Inflammatory macrophage treated with lipopolysaccharide for 4 hours (primary cell): ENCODE results near the gene RFFL.

Source experiments
- DNase-seq: peaks from one replicate; pipeline ENCODE4 v3.0.0-alpha.2; 2020

The RFFL gene

GRCh38 chr17:35080536-35080935, 17.0 kb upstream of the RFFL start:
- DNase-seq: peak; percentile 45

GRCh38 chr17:35079547-35080423, 16.3 kb upstream of the RFFL start:
- DNase-seq: peak; percentile 76

- DNase-seq: no peak
These were observed 13.4 kb upstream of the RFFL start for GRCh38 chr17:35076874-35077273.

GRCh38 chr17:35074711-35075707, 11.5 kb upstream of the RFFL start:
- peak; percentile 37 for DNase-seq

- no peak for DNase-seq
These were observed 10.6 kb upstream of the RFFL start for GRCh38 chr17:35073991-35074627.

- DNase-seq: peak; percentile 27
These were observed 9.8 kb upstream of the RFFL start for GRCh38 chr17:35073183-35073790.

GRCh38 chr17:35069311-35069710, 5.8 kb upstream of the RFFL start:
- DNase-seq: peak; percentile 76

GRCh38 chr17:35068249-35068648, 4.7 kb upstream of the RFFL start:
- DNase-seq: no peak

- no peak for DNase-seq
These were observed 2.4 kb upstream of the RFFL start for GRCh38 chr17:35065880-35066279.

GRCh38 chr17:35064516-35065215, 1.2 kb upstream of the RFFL start:
- DNase-seq: no peak

GRCh38 chr17:35062308-35062707, 1.2 kb downstream of the RFFL start:
- no peak for DNase-seq

- DNase-seq: no peak
These were observed 6.1 kb downstream of the RFFL start for GRCh38 chr17:35057332-35057915.

GRCh38 chr17:35056013-35056412, 7.5 kb downstream of the RFFL start:
- DNase-seq: peak; percentile 67

GRCh38 chr17:35053204-35053603, 10.3 kb downstream of the RFFL start:
- no peak for DNase-seq

GRCh38 chr17:35052780-35053179, 10.7 kb downstream of the RFFL start:
- DNase-seq: no peak

- peak; percentile 81 for DNase-seq
These were observed 11.3 kb downstream of the RFFL start for GRCh38 chr17:35052241-35052610.

GRCh38 chr17:35051579-35052240, 11.8 kb downstream of the RFFL start:
- peak; percentile 28 for DNase-seq

GRCh38 chr17:35051183-35051578, 12.3 kb downstream of the RFFL start:
- peak; percentile 81 for DNase-seq

- DNase-seq: no peak
These were observed 13.3 kb downstream of the RFFL start for GRCh38 chr17:35050170-35050569.

GRCh38 chr17:35048685-35049379, 14.7 kb downstream of the RFFL start:
- no peak for DNase-seq
